C4-2B (cell line): Measurements from ENCODE around the gene NXPH2.

Source experiments
- CTCF ChIP-seq: fragments of 450-650 bp; conservative IDR thresholded peaks from 2 replicates; pipeline ENCODE4 v1.5.1; 2017; ENCODE audit warnings: mild to moderate bottlenecking
- ZFX ChIP-seq: fragments of 450-650 bp; IDR thresholded peaks from 2 replicates; pipeline ENCODE4 v1.6.1; 2017

- TF ChIP-seq CTCF (no peak), ZFX (no peak)
Observed at GRCh38 chr2:138818556-138818955, 38.4 kb upstream of the NXPH2 start.
